PC-9 (cell line): ENCODE results near the gene YY1. TPM values are rescaled to one million over a fixed set of nuclear protein-coding genes. Genes with fewer than 3 reads are reported as not detected.

ENCODE experiments used
- BruUV-seq: library from RNA; stranded (reverse); fragments of 400-500 nt; replicated peaks from 2 replicates; lab custom pipeline; 2021; lab: Mats Ljungman, UMichigan
- CTCF ChIA-PET: fragments of 300-600 bp; sonication (Branson Sonifier 250); formaldehyde crosslinking; loops from one replicate; lab custom pipeline; 2022; ENCODE audit warnings: antibody characterized with exemption; lab: Charles Lee
- POLR2A ChIA-PET: fragments of 300-600 bp; sonication (Branson Sonifier 250); formaldehyde crosslinking; loops from one replicate; lab custom pipeline; 2022; ENCODE audit warnings: antibody characterized with exemption; ENCODE audit not compliant: unreplicated experiment; lab: Charles Lee
- DNase-seq, 2 experiments: peaks; one replicate each; pipeline versions ENCODE4 v3.0.0 to v3.0.0-alpha.2; 2015 to 2022; ENCODE audit warnings: mixed read lengths in 1 of 2
- H2AFZ ChIP-seq: fragments of 200-600 bp; sonication (generic); 2 replicates; pipeline ENCODE4 v1.8.1; 2017; ENCODE audit warnings: antibody characterized with exemption
- H3F3A ChIP-seq: fragments of 200-600 bp; sonication (generic); 2 replicates; pipeline ENCODE4 v1.8.1; 2017; ENCODE audit warnings: antibody characterized with exemption, mild to moderate bottlenecking, low read depth; ENCODE audit not compliant: insufficient read depth
- H3K27ac ChIP-seq: fragments of 200-600 bp; sonication (generic); 2 replicates; pipeline ENCODE4 v1.6.1; 2016; ENCODE audit warnings: mixed run types
- H3K27me3 ChIP-seq: fragments of 200-600 bp; sonication (generic); 2 replicates; pipeline ENCODE4 v1.6.1; 2016; ENCODE audit warnings: low read depth, mixed run types; ENCODE audit not compliant: insufficient read depth
- H3K36me3 ChIP-seq: fragments of 200-600 bp; sonication (generic); 2 replicates; pipeline ENCODE4 v1.6.1; 2016; ENCODE audit warnings: low read depth, mixed run types
- H3K4me1 ChIP-seq: fragments of 200-600 bp; sonication (generic); replicated peaks from 2 replicates; pipeline ENCODE4 v1.6.1; 2016; ENCODE audit warnings: mixed run types; ENCODE audit not compliant: insufficient read depth
- H3K4me2 ChIP-seq: fragments of 200-600 bp; sonication (generic); 2 replicates; pipeline ENCODE4 v1.6.1; 2017; ENCODE audit warnings: mixed run types
- H3K4me3 ChIP-seq: fragments of 200-600 bp; sonication (generic); 2 replicates; pipeline ENCODE4 v1.6.1; 2016; ENCODE audit warnings: mixed run types
- H3K79me2 ChIP-seq: fragments of 200-600 bp; sonication (generic); 2 replicates; pipeline ENCODE4 v1.6.1; 2017; ENCODE audit warnings: low read depth, mixed run types
- H3K9me2 ChIP-seq: fragments of 200-600 bp; sonication (generic); 2 replicates; pipeline ENCODE4 v1.8.1; 2017; ENCODE audit warnings: mild to moderate bottlenecking; ENCODE audit not compliant: insufficient read depth
- H3K9me3 ChIP-seq: fragments of 200-600 bp; sonication (generic); 2 replicates; pipeline ENCODE4 v1.8.1; 2016; ENCODE audit warnings: low read depth; ENCODE audit not compliant: insufficient read depth
- H4K20me1 ChIP-seq: fragments of 200-600 bp; sonication (generic); 2 replicates; pipeline ENCODE4 v1.8.1; 2017; ENCODE audit not compliant: insufficient read depth
- EZH2 ChIP-seq: fragments of 200-600 bp; sonication (generic); IDR thresholded peaks from 2 replicates; pipeline ENCODE4 v1.8.0; 2017; ENCODE audit warnings: antibody characterized with exemption, low read depth
- intact Hi-C: fragments of 100-400 bp; cut with micrococcal nuclease; formaldehyde crosslinking; loops from one replicate; pipeline ENCODE4 v1.10.0; 2022; ENCODE audit not compliant: unreplicated experiment
- total RNA-seq: library from RNA; stranded (reverse); gene quantifications from 2 replicates; pipeline ENCODE4 v1.2.3, GENCODE V29; 2021
- TF ChIP-seq, protein P1 (sequence below): fragments of 200-600 bp; sonication (generic); conservative IDR thresholded peaks from 2 replicates; pipeline ENCODE4 v1.6.1; 2017; ENCODE audit warnings: mixed run types, antibody characterized with exemption, mild to moderate bottlenecking, moderate library complexity

YY1 gene
- total RNA-seq, 1 experiment from 2014 or later = 32.3 TPM

- ChIA-PET POLR2A (no interaction called here), CTCF (no interaction called here)
- Histone ChIP-seq H3K4me1 (peaks cover 5% of the 10 kb centered on the region; the same call in 1 of the 2 replicates), H3K9me3 (no peaks in the 10 kb centered on the region), H3K27me3 (no peaks in the 10 kb centered on the region), H3K27ac (no peak overlapping the region), H3K36me3 (no peaks in the 10 kb centered on the region), H3K79me2 (no peaks in the 10 kb centered on the region), H3K4me2 (no peak overlapping the region), H3K9me2 (no peaks in the 10 kb centered on the region), H2AFZ (no peak overlapping the region), H3F3A (peaks cover 11% of the 10 kb centered on the region; the same call in 1 of the 2 replicates), H3K4me3 (no peak overlapping the region), H4K20me1 (no peaks in the 10 kb centered on the region)
- TF ChIP-seq, protein P1, sequence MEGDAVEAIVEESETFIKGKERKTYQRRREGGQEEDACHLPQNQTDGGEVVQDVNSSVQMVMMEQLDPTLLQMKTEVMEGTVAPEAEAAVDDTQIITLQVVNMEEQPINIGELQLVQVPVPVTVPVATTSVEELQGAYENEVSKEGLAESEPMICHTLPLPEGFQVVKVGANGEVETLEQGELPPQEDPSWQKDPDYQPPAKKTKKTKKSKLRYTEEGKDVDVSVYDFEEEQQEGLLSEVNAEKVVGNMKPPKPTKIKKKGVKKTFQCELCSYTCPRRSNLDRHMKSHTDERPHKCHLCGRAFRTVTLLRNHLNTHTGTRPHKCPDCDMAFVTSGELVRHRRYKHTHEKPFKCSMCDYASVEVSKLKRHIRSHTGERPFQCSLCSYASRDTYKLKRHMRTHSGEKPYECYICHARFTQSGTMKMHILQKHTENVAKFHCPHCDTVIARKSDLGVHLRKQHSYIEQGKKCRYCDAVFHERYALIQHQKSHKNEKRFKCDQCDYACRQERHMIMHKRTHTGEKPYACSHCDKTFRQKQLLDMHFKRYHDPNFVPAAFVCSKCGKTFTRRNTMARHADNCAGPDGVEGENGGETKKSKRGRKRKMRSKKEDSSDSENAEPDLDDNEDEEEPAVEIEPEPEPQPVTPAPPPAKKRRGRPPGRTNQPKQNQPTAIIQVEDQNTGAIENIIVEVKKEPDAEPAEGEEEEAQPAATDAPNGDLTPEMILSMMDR = no peak
- TF ChIP-seq EZH2 = no peak
- intact Hi-C loops = no loop called here
- no peak for DNase-seq
- no TSS peak for BruUV-seq
These were observed 65.0 kb downstream of the YY1 start for GRCh38 chr14:100303925-100304324.

GRCh38 chr14:100304825-100305323, 65.9 kb downstream of the YY1 start:
- Histone ChIP-seq H3K9me3 (no peaks in the 10 kb centered on the region), H3K9me2 (no peaks in the 10 kb centered on the region), H3K4me3 (no peak overlapping the region), H3K27me3 (no peaks in the 10 kb centered on the region), H3K36me3 (no peaks in the 10 kb centered on the region), H3K27ac (no peak overlapping the region), H3F3A (peaks cover 11% of the 10 kb centered on the region; the same call in 1 of the 2 replicates), H2AFZ (no peak overlapping the region), H3K4me2 (no peak overlapping the region), H3K79me2 (no peaks in the 10 kb centered on the region), H4K20me1 (no peaks in the 10 kb centered on the region), H3K4me1 (peaks cover 5% of the 10 kb centered on the region; the same call in 1 of the 2 replicates)
- no TSS peak for BruUV-seq
- CTCF ChIA-PET = no interaction called here
- POLR2A ChIA-PET = interaction anchor here (0.7 kb wide), 1 partner anchor 824 kb away, joined by 5 read pairs; the partner anchor contains the start of gene SETD3
- intact Hi-C loops = loop anchor here (5.0 kb wide), 1 partner anchor 72 kb away; the partner anchor contains the start of gene WDR25
- TF ChIP-seq, protein P1 = no peak
- DNase-seq = peak in 1 of 2 experiments; percentile 38

DNA sequence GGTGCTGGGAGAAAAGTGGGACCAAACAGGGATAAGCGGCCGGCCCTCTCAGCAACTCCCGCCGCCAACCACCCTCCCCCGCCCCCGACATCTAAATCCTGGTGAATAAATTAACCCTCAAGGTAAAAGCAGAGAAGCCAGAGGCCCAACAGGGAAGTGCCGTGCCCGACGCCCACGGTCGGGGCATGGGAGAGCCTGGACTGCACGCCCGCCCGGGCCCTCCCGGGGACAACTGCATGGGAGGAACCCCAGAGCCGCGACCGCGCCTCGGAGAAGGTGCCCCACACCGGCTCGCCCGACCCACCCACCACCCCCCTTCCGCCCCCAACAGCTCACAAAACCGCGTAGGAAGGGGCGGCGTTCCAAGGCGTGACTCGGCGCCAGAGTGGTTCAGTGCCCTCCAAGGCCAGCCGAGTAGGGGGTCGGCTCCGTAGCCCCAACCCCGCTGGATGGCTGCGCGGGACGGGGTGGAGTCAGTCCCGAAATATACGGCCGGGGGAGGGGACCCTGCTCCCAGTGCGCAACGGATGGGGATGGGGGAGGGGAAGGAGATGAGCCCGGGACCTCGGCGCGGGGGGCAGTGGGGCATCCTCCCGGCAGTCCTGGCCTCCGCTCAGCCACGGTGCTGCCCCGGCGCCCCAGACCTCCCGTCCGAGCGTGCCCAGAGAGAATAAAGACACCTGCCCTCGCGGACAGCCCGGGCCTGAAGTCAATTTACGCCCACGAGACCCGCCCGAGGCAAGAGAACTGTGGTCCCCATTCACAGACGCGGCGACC, 66.6 kb downstream of the YY1 start:
- Histone ChIP-seq H3F3A (peaks cover 11% of the 10 kb centered on the region; the same call in 1 of the 2 replicates), H3K4me3 (no peak overlapping the region; the same call in 1 of the 2 replicates), H3K9me2 (no peaks in the 10 kb centered on the region), H3K36me3 (no peaks in the 10 kb centered on the region), H3K4me1 (peaks cover 5% of the 10 kb centered on the region; the same call in 1 of the 2 replicates), H3K27ac (no peak overlapping the region), H4K20me1 (no peaks in the 10 kb centered on the region), H2AFZ (no peak overlapping the region), H3K4me2 (peak overlapping the region; percentile 68; the same call in 1 of the 2 replicates), H3K79me2 (no peaks in the 10 kb centered on the region), H3K9me3 (no peaks in the 10 kb centered on the region), H3K27me3 (no peaks in the 10 kb centered on the region)
- TF ChIP-seq, protein P1 = no peak
- no peak for TF ChIP-seq EZH2
- ChIA-PET POLR2A (no interaction called here), CTCF (no interaction called here)
- intact Hi-C loops = loop anchor here (5.0 kb wide), 1 partner anchor 72 kb away; the partner anchor contains the start of gene WDR25
- BruUV-seq = no TSS peak
- no peak for DNase-seq
